Measurements from ENCODE around the gene NOS3. TPM values are rescaled to one million over a fixed set of nuclear protein-coding genes. Genes with fewer than 3 reads are reported as not detected.

NOS3 gene
- total RNA-seq, 1 donor from 2014 or later, result 0.86 TPM

DNA sequence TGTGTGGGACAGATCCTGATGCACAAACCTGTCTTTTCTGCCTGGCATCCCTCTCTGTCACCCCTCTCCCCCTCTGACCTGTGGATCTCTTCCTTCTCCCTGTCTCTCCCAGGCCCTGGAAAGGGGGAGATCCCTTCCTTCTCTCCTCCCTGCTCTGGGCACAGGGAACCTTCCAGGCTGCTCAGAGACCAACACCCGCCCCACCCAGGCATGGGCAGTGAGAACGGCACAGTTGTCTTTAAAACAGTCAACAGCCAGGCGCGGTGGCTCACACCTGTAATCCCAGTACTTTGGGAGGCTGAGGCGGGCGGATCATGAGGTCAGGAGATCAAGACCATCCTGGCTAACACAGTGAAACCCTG is 47.4 kb upstream of the NOS3 start:
- DNase-seq, result no peak
- Mint-ChIP-seq H3K27ac (ENCODE audit: unreplicated experiment) (no peak overlapping the region), H3K36me3 (ENCODE audit: unreplicated experiment) (no peaks in the 10 kb centered on the region), H3K27me3 (ENCODE audit: unreplicated experiment) (peaks cover 2% of the 10 kb centered on the region), H3K4me1 (ENCODE audit: low read depth, unreplicated experiment) (peaks cover 14% of the 10 kb centered on the region), H3K4me3 (ENCODE audit: unreplicated experiment) (no peak overlapping the region), H3K9me3 (ENCODE audit: unreplicated experiment) (peaks cover 5% of the 10 kb centered on the region)
- TF ChIP-seq, protein P1, sequence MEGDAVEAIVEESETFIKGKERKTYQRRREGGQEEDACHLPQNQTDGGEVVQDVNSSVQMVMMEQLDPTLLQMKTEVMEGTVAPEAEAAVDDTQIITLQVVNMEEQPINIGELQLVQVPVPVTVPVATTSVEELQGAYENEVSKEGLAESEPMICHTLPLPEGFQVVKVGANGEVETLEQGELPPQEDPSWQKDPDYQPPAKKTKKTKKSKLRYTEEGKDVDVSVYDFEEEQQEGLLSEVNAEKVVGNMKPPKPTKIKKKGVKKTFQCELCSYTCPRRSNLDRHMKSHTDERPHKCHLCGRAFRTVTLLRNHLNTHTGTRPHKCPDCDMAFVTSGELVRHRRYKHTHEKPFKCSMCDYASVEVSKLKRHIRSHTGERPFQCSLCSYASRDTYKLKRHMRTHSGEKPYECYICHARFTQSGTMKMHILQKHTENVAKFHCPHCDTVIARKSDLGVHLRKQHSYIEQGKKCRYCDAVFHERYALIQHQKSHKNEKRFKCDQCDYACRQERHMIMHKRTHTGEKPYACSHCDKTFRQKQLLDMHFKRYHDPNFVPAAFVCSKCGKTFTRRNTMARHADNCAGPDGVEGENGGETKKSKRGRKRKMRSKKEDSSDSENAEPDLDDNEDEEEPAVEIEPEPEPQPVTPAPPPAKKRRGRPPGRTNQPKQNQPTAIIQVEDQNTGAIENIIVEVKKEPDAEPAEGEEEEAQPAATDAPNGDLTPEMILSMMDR (IDR thresholded peaks at IDR 0.05; ENCODE audit: partially characterized antibody, unreplicated experiment), result no peak

DNA sequence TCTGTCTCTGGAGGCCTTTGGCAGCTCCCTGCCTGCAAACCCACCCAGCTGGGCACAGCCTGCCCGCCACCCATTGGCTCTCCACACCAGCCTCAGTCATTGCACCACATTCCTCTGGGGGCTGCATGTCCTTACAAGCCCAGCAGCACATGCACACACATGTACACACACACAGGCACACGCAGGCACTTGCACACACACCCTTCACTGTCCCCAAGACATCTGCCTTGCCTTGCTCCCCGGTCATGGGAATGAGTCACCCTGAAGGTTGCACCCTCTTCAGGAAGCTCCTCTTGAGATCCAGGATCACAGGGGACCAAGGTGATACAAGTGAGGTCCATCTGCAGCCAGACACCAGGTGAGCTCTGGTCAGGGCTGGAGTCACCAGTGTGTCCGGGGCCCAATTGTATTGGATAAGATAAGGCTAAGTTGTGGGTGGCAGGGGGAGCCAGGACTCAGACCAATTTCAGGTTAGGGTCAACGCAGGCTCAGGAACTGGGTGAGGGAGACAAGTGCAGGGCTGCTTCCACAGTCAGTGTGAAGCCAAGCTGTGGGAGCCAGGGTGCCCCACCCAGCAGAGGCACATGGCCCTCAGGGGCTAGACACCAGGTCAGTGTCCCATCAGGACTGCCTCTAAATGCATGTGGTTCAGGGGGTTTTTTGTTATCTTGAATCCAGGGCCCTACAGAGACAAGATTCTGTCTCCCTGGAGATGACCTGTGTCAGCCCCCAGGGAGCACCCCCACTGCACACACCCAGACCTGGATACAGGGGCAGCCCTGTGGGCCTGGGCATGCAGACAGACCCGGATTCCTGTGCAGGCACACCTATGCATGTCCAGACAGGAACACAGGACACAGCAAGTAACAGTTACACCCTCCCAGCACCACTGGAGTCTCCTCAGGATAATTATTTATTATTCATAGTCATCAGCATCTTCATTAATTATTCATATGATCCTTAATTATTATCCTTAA is 46.5 kb upstream of the NOS3 start:
- no peak overlapping the region for H3K27ac Mint-ChIP-seq (ENCODE audit: unreplicated experiment)
- no peak overlapping the region for H3K4me3 Mint-ChIP-seq (ENCODE audit: unreplicated experiment)
- peaks cover 7% of the 10 kb centered on the region for H3K9me3 Mint-ChIP-seq (ENCODE audit: unreplicated experiment)
- peaks cover under 1% of the 10 kb centered on the region for H3K27me3 Mint-ChIP-seq (ENCODE audit: unreplicated experiment)
- peak; percentile 9 for DNase-seq
- H3K4me1 Mint-ChIP-seq (ENCODE audit: low read depth, unreplicated experiment), result peaks cover 15% of the 10 kb centered on the region
- no peaks in the 10 kb centered on the region for H3K36me3 Mint-ChIP-seq (ENCODE audit: unreplicated experiment)
- TF ChIP-seq, protein P1 (IDR thresholded peaks at IDR 0.05; ENCODE audit: partially characterized antibody, unreplicated experiment), result no peak

DNA sequence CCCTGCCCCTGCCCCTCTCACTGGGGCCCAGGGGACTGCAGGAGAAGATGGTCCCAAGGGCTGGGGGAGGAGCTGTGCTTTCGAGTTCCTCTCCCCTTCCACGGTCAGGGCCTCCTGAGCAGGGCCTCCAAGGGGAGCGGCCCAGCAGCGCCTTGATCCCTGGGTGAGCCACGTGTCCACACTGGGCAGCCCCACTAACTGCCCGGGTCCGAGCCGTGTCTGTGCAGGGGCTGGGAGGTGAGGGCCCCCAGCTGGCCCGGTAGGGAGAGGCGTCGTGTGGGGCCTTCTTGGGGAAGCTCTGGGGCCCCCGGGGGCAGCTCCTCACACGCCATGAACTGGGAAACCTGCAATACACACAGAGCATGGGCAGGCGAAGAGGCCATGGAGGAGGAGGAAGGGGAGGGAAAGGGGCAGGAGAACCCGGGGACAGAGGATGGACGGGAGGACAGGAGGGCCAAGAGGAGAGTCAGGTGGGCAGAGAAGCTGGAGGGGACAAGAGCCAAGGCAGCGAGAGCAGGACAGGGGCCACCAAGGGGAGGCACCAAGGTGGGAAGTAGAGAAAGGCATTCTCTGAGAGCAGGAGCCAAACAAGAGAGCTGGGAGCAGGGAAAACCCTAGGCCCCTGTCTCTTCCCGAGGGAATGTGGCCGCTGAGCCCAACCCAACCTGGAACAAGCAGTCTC is 45.5 kb upstream of the NOS3 start:
- H3K36me3 Mint-ChIP-seq (ENCODE audit: unreplicated experiment), result no peaks in the 10 kb centered on the region
- peak; percentile 23 for DNase-seq
- peaks cover 16% of the 10 kb centered on the region for H3K4me1 Mint-ChIP-seq (ENCODE audit: low read depth, unreplicated experiment)
- H3K27ac Mint-ChIP-seq (ENCODE audit: unreplicated experiment), result no peak overlapping the region
- peaks cover 7% of the 10 kb centered on the region for H3K9me3 Mint-ChIP-seq (ENCODE audit: unreplicated experiment)
- H3K4me3 Mint-ChIP-seq (ENCODE audit: unreplicated experiment), result no peak overlapping the region
- peaks cover 2% of the 10 kb centered on the region for H3K27me3 Mint-ChIP-seq (ENCODE audit: unreplicated experiment)
- TF ChIP-seq, protein P1 (IDR thresholded peaks at IDR 0.05; ENCODE audit: partially characterized antibody, unreplicated experiment), result no peak

DNA sequence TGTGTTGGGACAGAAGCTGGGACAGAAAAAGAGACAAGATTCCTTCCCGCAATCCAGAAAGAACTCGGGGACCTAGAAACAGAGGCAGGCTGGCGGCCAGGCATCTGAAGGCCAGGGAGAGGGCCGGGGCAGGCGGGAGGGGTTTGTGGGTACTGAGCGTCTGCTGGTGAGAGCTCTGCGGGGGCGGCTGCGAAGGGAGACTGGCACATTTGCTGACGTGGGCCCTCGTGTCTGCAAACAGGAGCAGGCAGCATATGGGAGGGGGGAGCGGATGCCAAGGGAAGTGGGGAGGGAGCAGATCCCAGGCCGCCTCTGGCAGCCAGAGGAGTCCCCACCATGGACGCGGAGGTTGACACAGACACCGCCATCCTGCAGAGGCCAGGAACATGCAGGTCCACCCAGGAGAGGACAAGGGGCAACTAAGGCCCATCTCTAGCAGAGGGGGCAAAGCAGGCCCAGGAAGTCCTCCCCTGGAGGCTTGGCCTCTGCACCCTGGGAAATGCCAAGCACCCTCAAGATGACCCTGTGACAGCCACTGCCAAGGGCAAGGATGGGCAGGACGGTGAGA is 44.9 kb upstream of the NOS3 start:
- Mint-ChIP-seq H3K27ac (ENCODE audit: unreplicated experiment) (no peak overlapping the region), H3K4me3 (ENCODE audit: unreplicated experiment) (no peak overlapping the region), H3K36me3 (ENCODE audit: unreplicated experiment) (no peaks in the 10 kb centered on the region), H3K27me3 (ENCODE audit: unreplicated experiment) (peaks cover 2% of the 10 kb centered on the region), H3K9me3 (ENCODE audit: unreplicated experiment) (peaks cover 7% of the 10 kb centered on the region), H3K4me1 (ENCODE audit: low read depth, unreplicated experiment) (peaks cover 14% of the 10 kb centered on the region)
- TF ChIP-seq, protein P1 (IDR thresholded peaks at IDR 0.05; ENCODE audit: partially characterized antibody, unreplicated experiment), result no peak
- peak; percentile 16 for DNase-seq

All from glutamatergic neuron (in vitro differentiated cells).